ENCODE results near the gene SIAE.

DNA sequence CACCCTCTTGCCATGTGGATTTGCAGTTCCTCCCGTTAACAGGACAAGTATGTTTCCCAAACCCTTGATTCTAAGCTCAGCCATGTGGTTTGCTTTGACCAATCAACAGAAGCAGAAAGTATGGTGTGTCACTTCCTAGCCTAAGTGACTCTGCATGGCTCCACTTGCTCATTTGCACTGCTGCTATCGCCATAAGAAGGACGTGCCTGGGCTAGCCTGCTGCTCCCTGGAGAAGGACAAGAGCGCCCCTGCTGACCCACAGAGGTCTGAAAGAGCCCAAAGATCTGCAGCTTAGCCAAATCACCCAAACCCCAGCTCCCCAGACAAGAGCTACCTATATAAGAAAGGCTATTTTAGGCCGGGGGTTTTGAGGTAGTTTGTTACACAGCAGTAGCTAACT lies 32.9 kb downstream of the SIAE start:
- TF ChIP-seq, protein P1, sequence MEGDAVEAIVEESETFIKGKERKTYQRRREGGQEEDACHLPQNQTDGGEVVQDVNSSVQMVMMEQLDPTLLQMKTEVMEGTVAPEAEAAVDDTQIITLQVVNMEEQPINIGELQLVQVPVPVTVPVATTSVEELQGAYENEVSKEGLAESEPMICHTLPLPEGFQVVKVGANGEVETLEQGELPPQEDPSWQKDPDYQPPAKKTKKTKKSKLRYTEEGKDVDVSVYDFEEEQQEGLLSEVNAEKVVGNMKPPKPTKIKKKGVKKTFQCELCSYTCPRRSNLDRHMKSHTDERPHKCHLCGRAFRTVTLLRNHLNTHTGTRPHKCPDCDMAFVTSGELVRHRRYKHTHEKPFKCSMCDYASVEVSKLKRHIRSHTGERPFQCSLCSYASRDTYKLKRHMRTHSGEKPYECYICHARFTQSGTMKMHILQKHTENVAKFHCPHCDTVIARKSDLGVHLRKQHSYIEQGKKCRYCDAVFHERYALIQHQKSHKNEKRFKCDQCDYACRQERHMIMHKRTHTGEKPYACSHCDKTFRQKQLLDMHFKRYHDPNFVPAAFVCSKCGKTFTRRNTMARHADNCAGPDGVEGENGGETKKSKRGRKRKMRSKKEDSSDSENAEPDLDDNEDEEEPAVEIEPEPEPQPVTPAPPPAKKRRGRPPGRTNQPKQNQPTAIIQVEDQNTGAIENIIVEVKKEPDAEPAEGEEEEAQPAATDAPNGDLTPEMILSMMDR (conservative IDR thresholded peaks at IDR 0.05 in 1 of 2, IDR thresholded peaks at IDR 0.05 in 1 of 2; ENCODE audit: low read depth in 1 of 2, low read length in 2 of 2): no peak
- TF ChIP-seq EZH2 (IDR thresholded peaks at IDR 0.05; ENCODE audit: low read length, missing control alignments): no peak

All from fibroblast of lung (primary cell).